Esophagus squamous epithelium (tissue), 5 donors: ENCODE measurements around the gene PLA2G2A. TPM values are rescaled to one million over a fixed set of nuclear protein-coding genes. Genes with fewer than 3 reads are reported as not detected.
A peak's percentile ranks its signal among the peaks of the same experiment; 100 is the strongest.

Source experiments
- DNase-seq: peaks from one replicate; lab custom pipeline; 2025; lab: John Stamatoyannopoulos, UW
- H3K27ac ChIP-seq, 4 donors: fragments of 200-600 bp; sonication (generic); one replicate each; pipeline ENCODE4 v1.5.1; 2016 to 2019; ENCODE audit warnings: mild to moderate bottlenecking in 1 of 4
- H3K27me3 ChIP-seq, 4 donors: fragments of 200-600 bp; sonication (generic); 1 replicate in 3 of 4; 2 replicates in 1 of 4; pipeline versions ENCODE4 v1.5.1 to v1.6.0; 2017 to 2021; ENCODE audit warnings: antibody characterized with exemption in 1 of 4
- H3K36me3 ChIP-seq, 3 donors: fragments of 200-600 bp; sonication (generic); one replicate each; pipeline ENCODE4 v1.5.1; 2016 to 2019
- H3K4me1 ChIP-seq, 3 donors: fragments of 200-600 bp; sonication (generic); one replicate each; pipeline ENCODE4 v1.5.1; 2017 to 2019
- H3K4me3 ChIP-seq, 4 donors: fragments of 200-600 bp; sonication (generic); 1 replicate in 3 of 4; 2 replicates in 1 of 4; pipeline ENCODE4 v1.5.1; 2016 to 2019; ENCODE audit warnings: mild to moderate bottlenecking in 2 of 4, moderate library complexity in 1 of 4
- H3K9me3 ChIP-seq, 3 donors: fragments of 200-600 bp; sonication (generic); one replicate each; pipeline ENCODE4 v1.5.1; 2016 to 2019
- CTCF ChIP-seq, 6 experiments: fragments of 450-650 bp in 4 of 6; fragments of 200-600 bp in 2 of 6; sonication (generic) in 2 of 6; IDR thresholded peaks; one replicate each; pipeline ENCODE4 v1.5.1; 2016 to 2019; ENCODE audit warnings: antibody characterized with exemption in 6 of 6, mild to moderate bottlenecking in 4 of 6, moderate library complexity in 4 of 6
- POLR2A ChIP-seq, 4 donors: fragments of 450-650 bp; IDR thresholded peaks; one replicate each; pipeline ENCODE4 v1.6.1; 2017; ENCODE audit warnings: antibody characterized with exemption in 4 of 4, mild to moderate bottlenecking in 4 of 4, moderate library complexity in 3 of 4
- WGBS, 2 donors: methylation state at CpG; one replicate each; pipeline ENCODE4 v1.1.5; 2018; 5-methylcytosine and 5-hydroxymethylcytosine counted together
- intact Hi-C: fragments of 100-400 bp; cut with DNase I; formaldehyde crosslinking; loops from one replicate; pipeline ENCODE4 v1.15.0; 2022
- total RNA-seq, 4 donors: library from RNA; depleted of rRNA; stranded (reverse); fragments of >200 nt; gene quantifications; one replicate each; pipeline ENCODE4 v1.1.0, GENCODE V29; 2016
- donor health status: DM: yes; HTN: yes; CAD: no.

PLA2G2A gene
- total RNA-seq, result 100 to 1,000 TPM in 1 of 4 donors, 10 to 100 TPM in 3; 17.8 to 150 (median 29.7) TPM

- Histone ChIP-seq H3K27me3 (peaks cover 0 to 48% (median 0%) of the 10 kb centered on the region in 4 donors), H3K4me3 (peak within 1 kb of the TSS in 2 of 4 donors; percentile 1 to 48), H3K27ac (peak within 1 kb of the TSS in 1 of 4 donors; percentile 39), H3K4me1 (peaks cover 0 to 14% (median 0%) of the 10 kb centered on the region in 3 donors), H3K36me3 (no peaks in the 10 kb centered on the region), H3K9me3 (no peaks in the 10 kb centered on the region)
- 61 to 63% methylated on average over 6 of the region's 8 CpGs for WGBS, 2 donors
- intact Hi-C loops, result no loop called here
- no peak for DNase-seq
- TF ChIP-seq POLR2A (IDR thresholded peaks at IDR 0.05), result peak in 1 of 4 donors; percentile 12
- TF ChIP-seq CTCF (IDR thresholded peaks at IDR 0.05), result no peak
Measured at GRCh38 chr1:19979494-19979977, at the start of gene PLA2G2A. PLA2G2A (minus strand) TSS chr1:19979618; CDS start chr1:19978773, 845 bp downstream.

- Histone ChIP-seq H3K4me1 (no peaks in the 10 kb centered on the region), H3K36me3 (no peaks in the 10 kb centered on the region), H3K27me3 (peaks cover 0 to 37% (median 0%) of the 10 kb centered on the region in 4 donors), H3K4me3 (no peak overlapping the region), H3K9me3 (peaks cover 0 to 2% (median 2%) of the 10 kb centered on the region in 3 donors), H3K27ac (no peak overlapping the region)
- 68 to 72% methylated on average over 4 to 5 of the region's 5 CpGs for WGBS, 2 donors
- intact Hi-C loops, result no loop called here
- no peak for DNase-seq
- TF ChIP-seq CTCF (IDR thresholded peaks at IDR 0.05) (no peak), POLR2A (IDR thresholded peaks at IDR 0.05) (no peak)
Measured at GRCh38 chr1:20028726-20029125, 49.3 kb upstream of the PLA2G2A start.

- intact Hi-C loops, result no loop called here
- Histone ChIP-seq H3K9me3 (peaks cover 0 to 8% (median 4%) of the 10 kb centered on the region in 3 donors), H3K27me3 (peaks cover 0 to 39% (median 0%) of the 10 kb centered on the region in 4 donors), H3K4me3 (no peak overlapping the region), H3K27ac (no peak overlapping the region), H3K36me3 (no peaks in the 10 kb centered on the region), H3K4me1 (no peaks in the 10 kb centered on the region)
- no peak for DNase-seq
- 79% methylated on average over 5 of the region's 5 CpGs for WGBS, 2 donors
- TF ChIP-seq POLR2A (IDR thresholded peaks at IDR 0.05) (no peak), CTCF (IDR thresholded peaks at IDR 0.05) (no peak)
Measured at GRCh38 chr1:20028125-20028524, 48.7 kb upstream of the PLA2G2A start.

- intact Hi-C loops, result no loop called here
- TF ChIP-seq CTCF (IDR thresholded peaks at IDR 0.05) (no peak), POLR2A (IDR thresholded peaks at IDR 0.05) (no peak)
Measured at GRCh38 chr1:20017741-20018140, 38.3 kb upstream of the PLA2G2A start.

GRCh38 chr1:20014153-20014552, 34.7 kb upstream of the PLA2G2A start:
- peaks cover 0 to 9% (median 0%) of the 10 kb centered on the region in 4 donors for H3K27me3 ChIP-seq
- TF ChIP-seq POLR2A (IDR thresholded peaks at IDR 0.05) (no peak), CTCF (IDR thresholded peaks at IDR 0.05) (no peak)
- no peak for DNase-seq
- intact Hi-C loops, result no loop called here
- H3K27ac ChIP-seq, result no peak overlapping the region
- H3K36me3 ChIP-seq, result no peaks in the 10 kb centered on the region
- H3K4me1 ChIP-seq, result no peaks in the 10 kb centered on the region
- H3K9me3 ChIP-seq, result peaks cover 0 to 9% (median 6%) of the 10 kb centered on the region in 3 donors
- 72 to 83% methylated on average over 2 of the region's 2 CpGs for WGBS, 2 donors
- H3K4me3 ChIP-seq, result no peak overlapping the region

More at GRCh38 chr1:20017741-20018140, 38.3 kb upstream of the PLA2G2A start:
- H3K9me3 ChIP-seq, result peaks cover 0 to 9% (median 6%) of the 10 kb centered on the region in 3 donors
- no peaks in the 10 kb centered on the region for H3K36me3 ChIP-seq
- no peaks in the 10 kb centered on the region for H3K4me1 ChIP-seq
- H3K27ac ChIP-seq, result no peak overlapping the region
- 72 to 82% methylated on average over 1 of the region's 1 CpG for WGBS, 2 donors
- no peak for DNase-seq
- H3K27me3 ChIP-seq, result peaks cover 0 to 5% (median 0%) of the 10 kb centered on the region in 4 donors
- no peak overlapping the region for H3K4me3 ChIP-seq
